Astrocyte (in vitro differentiated cells and primary cell): ENCODE measurements around the gene SETD1B.

Experiments used
- CTCF ChIP-seq: IDR thresholded peaks from 2 replicates; pipeline ENCODE4 v1.5.1; 2011; ENCODE audit warnings: low read depth, mild to moderate bottlenecking, inconsistent platforms, low read length, moderate library complexity; ENCODE audit not compliant: insufficient read depth
- EZH2 ChIP-seq: IDR thresholded peaks from 2 replicates; pipeline ENCODE4 v1.6.1; 2012; ENCODE audit warnings: mild to moderate bottlenecking, low read length, inconsistent platforms; ENCODE audit not compliant: insufficient read depth

- TF ChIP-seq CTCF, result no peak
- no peak for TF ChIP-seq EZH2
Measured at GRCh38 chr12:121820056-121820455, 16.2 kb downstream of the SETD1B start.
